Upper lobe of right lung (tissue), 1 donor: ENCODE data around the gene HIVEP3. TPM values are rescaled to one million over a fixed set of nuclear protein-coding genes. Genes with fewer than 3 reads are reported as not detected.

Experiments
- ATAC-seq: fragments of 200-7000 bp; cut with Tn5 transposase; one replicate; pipeline ENCODE4 v1.9.1; 2020; ENCODE audit warnings: mild to moderate bottlenecking, moderate library complexity
- DNase-seq: peaks from one replicate; pipeline ENCODE4 v3.0.0-alpha.2; 2020
- H3K27ac ChIP-seq: fragments of 200-600 bp; one replicate; pipeline ENCODE4 v1.8.0; 2022
- H3K27me3 ChIP-seq: fragments of 200-600 bp; one replicate; pipeline ENCODE4 v1.8.0; 2022; ENCODE audit warnings: mild to moderate bottlenecking
- H3K36me3 ChIP-seq: fragments of 200-600 bp; one replicate; pipeline ENCODE4 v1.8.0; 2022
- H3K4me1 ChIP-seq: fragments of 200-600 bp; one replicate; pipeline ENCODE4 v1.8.0; 2022
- H3K4me3 ChIP-seq: fragments of 200-600 bp; one replicate; pipeline ENCODE4 v1.8.0; 2022; ENCODE audit warnings: mild to moderate bottlenecking
- H3K9me3 ChIP-seq: fragments of 200-600 bp; one replicate; pipeline ENCODE4 v1.8.0; 2022
- intact Hi-C: fragments of 100-400 bp; cut with DNase I; formaldehyde crosslinking; loops from one replicate; pipeline ENCODE4 v1.11.0; 2022
- total RNA-seq: library from RNA; stranded (reverse); fragmentation: NEBNext Ultra II Directional; extraction: Animal tissue kit (Norgen Biotek cat#: 25700); gene quantifications from one replicate; pipeline ENCODE4 v1.2.1, GENCODE V29; 2021
- TF ChIP-seq, protein P1 (sequence below): fragments of 200-600 bp; IDR thresholded peaks from one replicate; pipeline ENCODE4 v1.8.0; 2022; ENCODE audit warnings: antibody characterized with exemption
- donor health status: DM: no; HTN: yes; CAD: no; lungs with severe emphysema.

Gene HIVEP3
- total RNA-seq, 1 donor from 2014 or later, result 16.6 TPM

GRCh38 chr1:41508290-41508689 lies 410.4 kb downstream of the HIVEP3 start:
- H3K4me3 ChIP-seq, result no peak overlapping the region
- no peaks in the 10 kb centered on the region for H3K27me3 ChIP-seq
- ATAC-seq, result no peak
- TF ChIP-seq, protein P1, sequence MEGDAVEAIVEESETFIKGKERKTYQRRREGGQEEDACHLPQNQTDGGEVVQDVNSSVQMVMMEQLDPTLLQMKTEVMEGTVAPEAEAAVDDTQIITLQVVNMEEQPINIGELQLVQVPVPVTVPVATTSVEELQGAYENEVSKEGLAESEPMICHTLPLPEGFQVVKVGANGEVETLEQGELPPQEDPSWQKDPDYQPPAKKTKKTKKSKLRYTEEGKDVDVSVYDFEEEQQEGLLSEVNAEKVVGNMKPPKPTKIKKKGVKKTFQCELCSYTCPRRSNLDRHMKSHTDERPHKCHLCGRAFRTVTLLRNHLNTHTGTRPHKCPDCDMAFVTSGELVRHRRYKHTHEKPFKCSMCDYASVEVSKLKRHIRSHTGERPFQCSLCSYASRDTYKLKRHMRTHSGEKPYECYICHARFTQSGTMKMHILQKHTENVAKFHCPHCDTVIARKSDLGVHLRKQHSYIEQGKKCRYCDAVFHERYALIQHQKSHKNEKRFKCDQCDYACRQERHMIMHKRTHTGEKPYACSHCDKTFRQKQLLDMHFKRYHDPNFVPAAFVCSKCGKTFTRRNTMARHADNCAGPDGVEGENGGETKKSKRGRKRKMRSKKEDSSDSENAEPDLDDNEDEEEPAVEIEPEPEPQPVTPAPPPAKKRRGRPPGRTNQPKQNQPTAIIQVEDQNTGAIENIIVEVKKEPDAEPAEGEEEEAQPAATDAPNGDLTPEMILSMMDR, result no peak
- H3K27ac ChIP-seq, result no peak overlapping the region
- no peaks in the 10 kb centered on the region for H3K4me1 ChIP-seq
- H3K36me3 ChIP-seq, result peaks cover 12% of the 10 kb centered on the region
- DNase-seq, result no peak
- intact Hi-C loops, result no loop called here
- H3K9me3 ChIP-seq, result no peaks in the 10 kb centered on the region

- Histone ChIP-seq H3K4me1 (no peaks in the 10 kb centered on the region), H3K4me3 (no peak overlapping the region), H3K36me3 (peaks cover 9% of the 10 kb centered on the region), H3K27me3 (no peaks in the 10 kb centered on the region), H3K27ac (no peak overlapping the region), H3K9me3 (no peaks in the 10 kb centered on the region)
- ATAC-seq (no peak), DNase-seq (no peak)
- intact Hi-C loops, result no loop called here
- TF ChIP-seq, protein P1, result no peak
Measured at GRCh38 chr1:41507836-41508235, 410.9 kb downstream of the HIVEP3 start.

GRCh38 chr1:41507110-41507720 lies 411.5 kb downstream of the HIVEP3 start:
- TF ChIP-seq, protein P1, result no peak

DNA sequence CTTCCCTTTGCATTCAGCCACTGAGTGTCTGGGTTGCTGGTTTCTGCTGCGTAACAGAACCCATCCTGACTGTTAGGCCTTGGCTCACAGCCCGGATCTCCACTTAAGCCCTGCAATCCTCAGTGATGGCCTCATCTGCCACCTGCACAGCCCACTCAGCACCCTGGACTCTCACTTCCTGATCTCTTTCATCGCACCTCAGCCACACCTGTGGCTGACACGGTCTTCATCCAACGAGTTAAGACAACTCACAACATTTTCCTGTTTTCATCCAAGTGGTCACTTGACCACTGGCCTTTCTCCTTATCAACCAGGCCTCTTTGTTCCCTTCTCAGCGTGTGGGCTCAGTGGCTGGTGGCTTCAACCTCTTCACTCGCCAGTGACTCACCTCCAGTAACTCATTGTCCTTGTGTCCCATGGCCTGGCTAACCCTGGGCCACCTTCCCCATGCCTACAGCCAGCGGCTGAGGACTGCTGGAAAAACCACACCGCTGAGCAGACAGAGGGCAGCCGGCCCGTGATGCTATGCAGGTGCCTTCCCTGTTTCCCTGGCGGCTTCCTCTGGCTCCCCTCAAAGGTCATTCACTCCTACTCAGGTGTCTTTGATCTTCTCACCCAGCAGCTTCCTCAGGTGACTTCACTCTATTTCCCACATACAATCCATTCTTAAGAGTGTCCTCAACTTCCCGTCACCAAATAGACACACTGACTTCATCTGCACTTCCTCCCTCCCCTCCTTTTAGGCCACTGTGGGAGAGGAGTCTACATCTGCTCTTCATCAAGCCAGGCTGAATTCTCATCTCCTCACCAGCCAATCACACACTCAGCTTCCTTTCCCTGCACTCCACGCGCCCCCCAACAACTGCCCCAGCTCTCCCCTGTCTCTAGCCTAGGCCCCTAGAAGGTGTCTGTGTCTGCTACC lies 414.3 kb downstream of the HIVEP3 start:
- no peak for DNase-seq
- Histone ChIP-seq H3K4me1 (peaks cover 10% of the 10 kb centered on the region), H3K36me3 (no peaks in the 10 kb centered on the region), H3K27me3 (no peaks in the 10 kb centered on the region), H3K4me3 (no peak overlapping the region), H3K27ac (no peak overlapping the region), H3K9me3 (no peaks in the 10 kb centered on the region)
- no peak for ATAC-seq
- intact Hi-C loops, result no loop called here
- TF ChIP-seq, protein P1, result no peak

More at GRCh38 chr1:41507110-41507720, 411.5 kb downstream of the HIVEP3 start:
- intact Hi-C loops, result no loop called here
- Histone ChIP-seq H3K4me1 (no peaks in the 10 kb centered on the region), H3K4me3 (no peak overlapping the region), H3K36me3 (peaks cover 4% of the 10 kb centered on the region), H3K27me3 (no peaks in the 10 kb centered on the region), H3K9me3 (no peaks in the 10 kb centered on the region), H3K27ac (no peak overlapping the region)
- ATAC-seq (no peak), DNase-seq (no peak)

DNA sequence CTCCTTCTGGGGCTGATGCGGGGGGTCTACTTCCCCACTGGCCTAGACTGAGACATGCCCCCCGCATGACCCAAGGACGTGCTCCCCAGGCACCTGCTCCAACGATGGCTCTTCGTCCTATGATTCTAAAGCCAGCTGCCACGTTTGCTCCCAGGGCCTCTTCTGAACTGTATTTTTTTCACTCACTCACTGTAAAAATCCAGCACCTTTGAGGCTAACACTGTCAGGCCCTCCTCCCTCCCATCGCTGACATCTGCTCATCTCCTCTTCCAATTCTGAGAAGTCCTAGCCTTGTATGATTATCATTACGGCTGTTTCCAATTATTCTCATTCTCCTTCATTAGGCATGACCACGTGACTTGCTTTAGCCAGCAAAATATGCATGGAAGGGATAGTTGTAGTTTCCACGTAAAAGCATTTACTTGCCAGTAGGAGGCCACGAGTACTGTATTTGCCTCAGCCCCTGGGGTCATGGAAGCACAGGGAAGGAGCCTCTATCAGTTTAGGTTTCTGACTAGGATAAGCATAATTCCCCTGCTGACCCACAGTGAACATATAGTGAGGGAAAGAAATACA lies 415.1 kb downstream of the HIVEP3 start:
- H3K27ac ChIP-seq, result no peak overlapping the region
- TF ChIP-seq, protein P1, result no peak
- intact Hi-C loops, result no loop called here

More for the DNA sequence above, 415.1 kb downstream of the HIVEP3 start:
- H3K4me1 ChIP-seq, result peaks cover 18% of the 10 kb centered on the region
- H3K9me3 ChIP-seq, result no peaks in the 10 kb centered on the region
- ATAC-seq, result no peak
- DNase-seq, result no peak
- no peak overlapping the region for H3K4me3 ChIP-seq
- no peaks in the 10 kb centered on the region for H3K27me3 ChIP-seq
- H3K36me3 ChIP-seq, result no peaks in the 10 kb centered on the region
